Right renal cortex interstitium (tissue), 3 donors: ENCODE data around the gene CFAP57. TPM values are rescaled to one million over a fixed set of nuclear protein-coding genes. Genes with fewer than 3 reads are reported as not detected.

ENCODE experiments used
- DNase-seq, 3 donors: peaks; one replicate each; pipeline ENCODE4 v3.0.0-alpha.2; 2013; ENCODE audit warnings: low read depth in 3 of 3, low spot score in 2 of 3
- polyA plus RNA-seq, 3 donors: library from polyadenylated mRNA; unstranded; fragments of 120-200 nt; gene quantifications; one replicate each; pipeline ENCODE4 v1.2.1, GENCODE V29; 2013; ENCODE audit not compliant: insufficient read length in 3 of 3

Gene CFAP57
- polyA plus RNA-seq, 3 donors: 2.7 to 3.6 (median 3.1) TPM

GRCh38 chr1:43293176-43293575, 121.0 kb downstream of the CFAP57 start:
- no peak for DNase-seq

- no peak for DNase-seq
Measured at GRCh38 chr1:43293896-43294760, 122.0 kb downstream of the CFAP57 start.

- DNase-seq: no peak
Measured at GRCh38 chr1:43294761-43295160, 122.6 kb downstream of the CFAP57 start.

- DNase-seq: no peak
Measured at GRCh38 chr1:43296207-43296606, 124.1 kb downstream of the CFAP57 start.

GRCh38 chr1:43298055-43298454, 125.9 kb downstream of the CFAP57 start:
- no peak for DNase-seq

- no peak for DNase-seq
Measured at GRCh38 chr1:43299101-43299500, 127.0 kb downstream of the CFAP57 start.

- no peak for DNase-seq
Measured at GRCh38 chr1:43300378-43301094, 128.4 kb downstream of the CFAP57 start, which contains the start of gene TIE1. TSS of gene TIE1 (plus strand) at chr1:43300982. CDS start at chr1:43301072, 90 bp downstream.

- no peak for DNase-seq
Measured at GRCh38 chr1:43302201-43302600, 130.1 kb downstream of the CFAP57 start.

- no peak for DNase-seq
Measured at GRCh38 chr1:43302721-43303470, 130.8 kb downstream of the CFAP57 start.

- DNase-seq: no peak
Measured at GRCh38 chr1:43303471-43304313, 131.6 kb downstream of the CFAP57 start.

Other genes starting within 250 kb of the CFAP57 start
- gene SLC2A1, start 213.5 kb upstream of the CFAP57 start, polyA plus RNA-seq: 10 to 100 TPM; 31.1 to 36.8 (median 34.9) TPM
- 10 to 100 TPM; 74.4 to 81.7 (median 77.5) TPM for gene EBNA1BP2, start within 50 bp of the CFAP57 start, polyA plus RNA-seq
- gene TMEM125, start 97.7 kb downstream of the CFAP57 start, polyA plus RNA-seq: 10 to 100 TPM; 13.6 to 15.9 (median 13.7) TPM
- gene C1orf210, start 113.3 kb downstream of the CFAP57 start, polyA plus RNA-seq: 10 to 100 TPM; 25.6 to 27.8 (median 26.5) TPM
- gene TIE1, start 128.7 kb downstream of the CFAP57 start, polyA plus RNA-seq: 10 to 100 TPM; 42.6 to 51.4 (median 44.6) TPM
- gene MPL, start 165.5 kb downstream of the CFAP57 start, polyA plus RNA-seq: under 1 TPM; 0.50 to 0.87 (median 0.55) TPM
- gene CDC20, start 186.7 kb downstream of the CFAP57 start, polyA plus RNA-seq: 10 to 100 TPM; 37.6 to 40.6 (median 38.2) TPM
- 10 to 100 TPM; 78.1 to 90.0 (median 89.8) TPM for gene ELOVL1, start 195.7 kb downstream of the CFAP57 start, polyA plus RNA-seq
- gene MED8, start 217.5 kb downstream of the CFAP57 start, polyA plus RNA-seq: 10 to 100 TPM; 40.0 to 41.5 (median 40.0) TPM
- 10 to 100 TPM; 15.9 to 17.9 (median 16.7) TPM for gene SZT2, start 217.6 kb downstream of the CFAP57 start, polyA plus RNA-seq